DND-41 (cell line): ENCODE data around the gene TFAP2E.

ENCODE experiments used
- CTCF ChIP-seq: IDR thresholded peaks from 2 replicates; pipeline ENCODE4 v1.5.1; 2012; ENCODE audit warnings: borderline replicate concordance, low read length, moderate library complexity, mild to moderate bottlenecking; ENCODE audit not compliant: poor library complexity, severe bottlenecking; ENCODE audit errors: extremely low read depth
- EZH2 ChIP-seq: IDR thresholded peaks from 3 replicates; pipeline ENCODE4 v1.6.1; 2012; ENCODE audit warnings: borderline replicate concordance, low read depth, mild to moderate bottlenecking, moderate library complexity, low read length, inconsistent platforms; ENCODE audit not compliant: severe bottlenecking

GRCh38 chr1:35587736-35588135 is 14.6 kb downstream of the TFAP2E start:
- TF ChIP-seq CTCF (no peak), EZH2 (no peak)
